K562 (cell line): ENCODE measurements around the gene POLRMT. TPM values are rescaled to one million over a fixed set of nuclear protein-coding genes. Genes with fewer than 3 reads are reported as not detected.

ENCODE experiments used
- ATAC-seq: fragments of 200-7000 bp; cut with Tn5 transposase; 3 replicates; pipeline ENCODE4 v1.9.1; 2020; ENCODE audit warnings: moderate library complexity
- BruUV-seq: library from RNA; stranded (reverse); fragments of 400-500 nt; replicated peaks from 2 replicates; lab custom pipeline; 2021; lab: Mats Ljungman, UMichigan
- CTCF ChIA-PET: fragments of 300-600 bp; formaldehyde crosslinking; extraction: SDS; loops from one replicate; lab custom pipeline; 2021; ENCODE audit warnings: low intra/inter-chr PET ratio; lab: Yijun Ruan, JAX
- POLR2A ChIA-PET: fragments of 300-600, 350-650 bp; sonication (Branson Sonifier 250); formaldehyde crosslinking; extraction: SDS; loops from one replicate; lab custom pipeline; 2021; ENCODE audit warnings: antibody characterized with exemption, inconsistent platforms; lab: Yijun Ruan, JAX
- DNase-seq, 4 experiments: peaks; one replicate each; pipeline versions ENCODE4 v3.0.0 to v3.0.0-alpha.2; 2011 to 2018; ENCODE audit warnings: low spot score in 3 of 4, mixed read lengths in 3 of 4; ENCODE audit errors: extremely low read depth in 1 of 4
- FAIRE-seq: peaks from 2 replicates; lab custom pipeline; 2011; peaks lifted over from hg19 to GRCh38; lab: Jason Lieb, UNC
- H2AFZ ChIP-seq: 2 replicates; pipeline ENCODE4 v1.6.0; 2011; ENCODE audit warnings: low read depth, low read length, control low read depth, inconsistent platforms
- H3K27ac ChIP-seq: fragments of 200-600 bp; 3 replicates; pipeline ENCODE4 v1.8.0; 2011; ENCODE audit warnings: low read depth, mild to moderate bottlenecking, control low read depth, inconsistent platforms, low read length, moderate library complexity, mixed read lengths; ENCODE audit errors: extremely low read depth
- H3K27me3 ChIP-seq, 2 experiments: fragments of 300-600 bp in 1 of 2; 2 replicates in 1 of 2; 3 replicates in 1 of 2; pipeline versions ENCODE4 v1.6.0 to v1.8.0; 2011; ENCODE audit warnings: inconsistent platforms in 2 of 2, low read length in 2 of 2, mild to moderate bottlenecking in 1 of 2, mixed read lengths in 1 of 2, moderate library complexity in 1 of 2; ENCODE audit not compliant: control insufficient read depth in 2 of 2, insufficient read depth in 2 of 2
- H3K36me3 ChIP-seq: fragments of 300-600 bp; 3 replicates; pipeline ENCODE4 v1.8.0; 2011; ENCODE audit warnings: mild to moderate bottlenecking, low read length, inconsistent platforms; ENCODE audit not compliant: control insufficient read depth, insufficient read depth
- H3K4me1 ChIP-seq, 2 experiments: fragments of 200-600 bp in 1 of 2; replicated peaks in 1 of 2; 2 replicates in 1 of 2; 3 replicates in 1 of 2; pipeline versions ENCODE4 v1.5.1 to v1.8.0; 2011; ENCODE audit warnings: inconsistent platforms in 2 of 2, low read length in 2 of 2, mild to moderate bottlenecking in 1 of 2, mixed read lengths in 1 of 2, moderate library complexity in 1 of 2; ENCODE audit not compliant: control insufficient read depth in 2 of 2, insufficient read depth in 2 of 2
- H3K4me2 ChIP-seq: 2 replicates; pipeline ENCODE4 v1.6.1; 2011; ENCODE audit warnings: low read length, control low read depth, inconsistent platforms, mixed read lengths; ENCODE audit not compliant: insufficient read depth
- H3K4me3 ChIP-seq: fragments of 200-600 bp; sonication (generic), shearing (Covaris generic); 2 replicates; pipeline ENCODE4 v1.5.1; 2016; ENCODE audit warnings: control low read depth, inconsistent platforms
- H3K79me2 ChIP-seq: fragments of 200-600 bp; 3 replicates; pipeline ENCODE4 v1.8.0; 2011; ENCODE audit warnings: low read length, inconsistent platforms; ENCODE audit not compliant: control insufficient read depth, insufficient read depth
- H3K9ac ChIP-seq, 2 experiments: 2 replicates each; pipeline versions ENCODE4 v1.6.0 to v1.6.1; 2011; ENCODE audit warnings: low read depth in 2 of 2, low read length in 2 of 2, control low read depth in 1 of 2, inconsistent platforms in 1 of 2, mild to moderate bottlenecking in 1 of 2, mixed read lengths in 1 of 2; ENCODE audit not compliant: insufficient read depth in 1 of 2
- H3K9me1 ChIP-seq: one replicate; pipeline ENCODE4 v1.6.0; 2011; ENCODE audit warnings: inconsistent platforms, mild to moderate bottlenecking, low read length, moderate library complexity; ENCODE audit not compliant: control insufficient read depth, insufficient read depth
- H3K9me3 ChIP-seq: replicated peaks from 2 replicates; pipeline ENCODE4 v1.5.1; 2011; ENCODE audit warnings: low read depth, low read length, inconsistent platforms; ENCODE audit not compliant: control insufficient read depth, insufficient read depth
- H4K20me1 ChIP-seq: replicated peaks from 2 replicates; pipeline ENCODE4 v1.6.1; 2011; ENCODE audit warnings: low read length, inconsistent platforms, mixed read lengths; ENCODE audit not compliant: control insufficient read depth, insufficient read depth
- FIP1L1 ChIP-seq: fragments of 200-400 bp; formaldehyde crosslinking; IDR thresholded peaks from 2 replicates; pipeline ENCODE4 v1.6.1; 2018; ENCODE audit warnings: mild to moderate bottlenecking, low read depth, low read length; ENCODE audit not compliant: poor library complexity, severe bottlenecking
- HMGN3 ChIP-seq: IDR thresholded peaks from 2 replicates; pipeline ENCODE4 v1.6.1; 2011; ENCODE audit warnings: borderline replicate concordance, low read depth, mild to moderate bottlenecking, mixed read lengths, low read length; ENCODE audit not compliant: insufficient read length; ENCODE audit errors: extremely low read depth
- NCOA2 ChIP-seq, 2 experiments: fragments of 450-650 bp; IDR thresholded peaks; 2 replicates each; pipeline ENCODE4 v1.6.1; 2018; ENCODE audit warnings: mild to moderate bottlenecking in 2 of 2, moderate library complexity in 1 of 2; ENCODE audit not compliant: partially characterized antibody in 2 of 2
- NFIX ChIP-seq: fragments of 250-450 bp; sonication (Bioruptor Pico); IDR thresholded peaks from 2 replicates; pipeline ENCODE4 v1.4.0; 2020; ENCODE audit warnings: low read depth, mild to moderate bottlenecking, moderate library complexity
- NR3C1 ChIP-seq: sonication (generic); formaldehyde crosslinking; IDR thresholded peaks from 2 replicates; pipeline ENCODE4 v1.8.1; 2022; ENCODE audit warnings: missing genetic modification reagents
- PCBP1 ChIP-seq: fragments of 200-400 bp; formaldehyde crosslinking; IDR thresholded peaks from 2 replicates; pipeline ENCODE4 v1.6.1; 2018; ENCODE audit warnings: mild to moderate bottlenecking, low read depth, low read length; ENCODE audit not compliant: poor library complexity, severe bottlenecking
- POLR2G ChIP-seq: fragments of 200-400 bp; formaldehyde crosslinking; IDR thresholded peaks from 2 replicates; pipeline ENCODE4 v1.6.1; 2017; ENCODE audit warnings: low read depth, mild to moderate bottlenecking, antibody characterized with exemption, low read length, moderate library complexity
- RBFOX2 ChIP-seq: fragments of 200-400 bp; formaldehyde crosslinking; IDR thresholded peaks from 2 replicates; pipeline ENCODE4 v1.6.1; 2017; ENCODE audit warnings: low read depth, mild to moderate bottlenecking, low read length, moderate library complexity
- WGBS: fragments of 100-300 bp; shearing (Covaris generic); methylation state at CpG from one replicate; pipeline ENCODE4 v1.1.6; 2016; ENCODE audit warnings: low coverage, mixed read lengths; ENCODE audit not compliant: insufficient coverage; ENCODE audit errors: missing lambda C conversion rate; 5-methylcytosine and 5-hydroxymethylcytosine counted together
- in situ Hi-C: fragments of 300-500 bp; cut with MboI; formaldehyde crosslinking; loops from 4 replicates; pipeline ENCODE4 v1.15.0; 2018; ENCODE audit warnings: inconsistent platforms, mixed read lengths
- intact Hi-C: fragments of 100-400 bp; cut with micrococcal nuclease; formaldehyde crosslinking; loops from 2 replicates; pipeline ENCODE4 v1.14.2; 2022
- polyA plus RNA-seq, 8 experiments: library from polyadenylated mRNA; depleted of rRNA in 4 of 8; stranded (reverse) in 5 of 8; unstranded in 3 of 8; fragments of >200 nt; fragmentation: Nextera tagmentation in 2 of 8; fragmentation: Illumina TruSeq in 1 of 8; extraction: Ambion mirVana in 2 of 8; extraction: Trizol in 1 of 8; gene quantifications; 2 replicates each; pipeline versions ENCODE4 v1.2.1 to v1.2.3, GENCODE V29; 2011 to 2014; ENCODE audit warnings: inconsistent platforms in 1 of 8, missing spikeins in 1 of 8
- total RNA-seq, 7 experiments: library from RNA; depleted of rRNA in 6 of 7; stranded (reverse); fragments of >200 nt in 6 of 7; fragmentation: Illumina TruSeq in 2 of 7; extraction: Trizol in 2 of 7; gene quantifications; 2 replicates each; pipeline versions ENCODE4 v1.2.1 to v1.2.3, GENCODE V29; 2011 to 2021; ENCODE audit warnings: low replicate concordance in 1 of 7
- TF ChIP-seq, protein P1 (sequence below), 3 experiments: fragments of 200-800 bp in 1 of 3; fragments of 250-450 bp in 1 of 3; fragments of 450-650 bp in 1 of 3; sonication (Bioruptor Pico) in 1 of 3; sonication (Bioruptor generic) in 1 of 3; formaldehyde crosslinking in 1 of 3; IDR thresholded peaks; 2 replicates each; pipeline versions ENCODE4 v1.6.1 to v1.8.0; 2016 to 2022; ENCODE audit warnings: mild to moderate bottlenecking in 2 of 3, missing genetic modification characterization in 2 of 3, missing compliant biosample characterization in 1 of 3, moderate library complexity in 1 of 3
- TF ChIP-seq, protein P2 (sequence below): sonication (generic); formaldehyde crosslinking; IDR thresholded peaks from 2 replicates; pipeline ENCODE4 v1.8.1; 2023; ENCODE audit warnings: mild to moderate bottlenecking, missing genetic modification reagents, moderate library complexity
- TF ChIP-seq, protein P3 (sequence below): sonication (generic); formaldehyde crosslinking; IDR thresholded peaks from 2 replicates; pipeline ENCODE4 v1.8.1; 2023; ENCODE audit warnings: mild to moderate bottlenecking, missing genetic modification reagents

Gene POLRMT
- total and polyA plus RNA-seq, 9 of the 15 experiments (the other 6 are each of a cell fraction or from before 2014, with no cell fraction given): 30.3 to 144 (median 68.0) TPM

GRCh38 chr19:577439-578392 lies 55.6 kb downstream of the POLRMT start:
- CTCF ChIA-PET: no interaction called here
- no peak overlapping the region for H2AFZ ChIP-seq
- no peak overlapping the region for H3K4me2 ChIP-seq
- WGBS: 91% methylated on average over 23 of the region's 66 CpGs
- BruUV-seq: no TSS peak
- no peak for DNase-seq
- no peaks in the 10 kb centered on the region for H3K9me3 ChIP-seq
- H3K79me2 ChIP-seq: peaks cover 78% of the 10 kb centered on the region
- H3K4me3 ChIP-seq: no peak overlapping the region
- H3K36me3 ChIP-seq: peaks cover 66% of the 10 kb centered on the region; the same call in 2 of the 3 replicates
- H3K27ac ChIP-seq: no peak overlapping the region
- peaks cover 15% of the 10 kb centered on the region for H3K9me1 ChIP-seq
- H4K20me1 ChIP-seq: peaks cover 73% of the 10 kb centered on the region
- no peak overlapping the region; a peak in 1 of 4 replicates for H3K9ac ChIP-seq
- POLR2A ChIA-PET: interaction anchor here (0.6 to 0.8 kb wide), 2 partner anchors 30 to 228 kb away, joined by 4 to 5 read pairs; no protein-coding TSS in a partner anchor
- no peaks in the 10 kb centered on the region for H3K27me3 ChIP-seq
- in situ Hi-C loops: no loop called here
- intact Hi-C loops: no loop called here
- peaks cover 28 to 91% of the 10 kb centered on the region in 2 experiments for H3K4me1 ChIP-seq
- no peak for FAIRE-seq
- no peak for ATAC-seq
- no peak for TF ChIP-seq NR3C1
- TF ChIP-seq NFIX (CRISPR knock-in tag): no peak
- TF ChIP-seq, protein P1, sequence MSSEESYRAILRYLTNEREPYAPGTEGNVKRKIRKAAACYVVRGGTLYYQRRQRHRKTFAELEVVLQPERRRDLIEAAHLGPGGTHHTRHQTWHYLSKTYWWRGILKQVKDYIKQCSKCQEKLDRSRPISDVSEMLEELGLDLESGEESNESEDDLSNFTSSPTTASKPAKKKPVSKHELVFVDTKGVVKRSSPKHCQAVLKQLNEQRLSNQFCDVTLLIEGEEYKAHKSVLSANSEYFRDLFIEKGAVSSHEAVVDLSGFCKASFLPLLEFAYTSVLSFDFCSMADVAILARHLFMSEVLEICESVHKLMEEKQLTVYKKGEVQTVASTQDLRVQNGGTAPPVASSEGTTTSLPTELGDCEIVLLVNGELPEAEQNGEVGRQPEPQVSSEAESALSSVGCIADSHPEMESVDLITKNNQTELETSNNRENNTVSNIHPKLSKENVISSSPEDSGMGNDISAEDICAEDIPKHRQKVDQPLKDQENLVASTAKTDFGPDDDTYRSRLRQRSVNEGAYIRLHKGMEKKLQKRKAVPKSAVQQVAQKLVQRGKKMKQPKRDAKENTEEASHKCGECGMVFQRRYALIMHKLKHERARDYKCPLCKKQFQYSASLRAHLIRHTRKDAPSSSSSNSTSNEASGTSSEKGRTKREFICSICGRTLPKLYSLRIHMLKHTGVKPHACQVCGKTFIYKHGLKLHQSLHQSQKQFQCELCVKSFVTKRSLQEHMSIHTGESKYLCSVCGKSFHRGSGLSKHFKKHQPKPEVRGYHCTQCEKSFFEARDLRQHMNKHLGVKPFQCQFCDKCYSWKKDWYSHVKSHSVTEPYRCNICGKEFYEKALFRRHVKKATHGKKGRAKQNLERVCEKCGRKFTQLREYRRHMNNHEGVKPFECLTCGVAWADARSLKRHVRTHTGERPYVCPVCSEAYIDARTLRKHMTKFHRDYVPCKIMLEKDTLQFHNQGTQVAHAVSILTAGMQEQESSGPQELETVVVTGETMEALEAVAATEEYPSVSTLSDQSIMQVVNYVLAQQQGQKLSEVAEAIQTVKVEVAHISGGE (CRISPR knock-in tag; IDR thresholded peaks at IDR 0.05): no peak
- TF ChIP-seq POLR2G: peak; percentile 39; the same call in 1 of the 2 replicates
- TF ChIP-seq, protein P2, sequence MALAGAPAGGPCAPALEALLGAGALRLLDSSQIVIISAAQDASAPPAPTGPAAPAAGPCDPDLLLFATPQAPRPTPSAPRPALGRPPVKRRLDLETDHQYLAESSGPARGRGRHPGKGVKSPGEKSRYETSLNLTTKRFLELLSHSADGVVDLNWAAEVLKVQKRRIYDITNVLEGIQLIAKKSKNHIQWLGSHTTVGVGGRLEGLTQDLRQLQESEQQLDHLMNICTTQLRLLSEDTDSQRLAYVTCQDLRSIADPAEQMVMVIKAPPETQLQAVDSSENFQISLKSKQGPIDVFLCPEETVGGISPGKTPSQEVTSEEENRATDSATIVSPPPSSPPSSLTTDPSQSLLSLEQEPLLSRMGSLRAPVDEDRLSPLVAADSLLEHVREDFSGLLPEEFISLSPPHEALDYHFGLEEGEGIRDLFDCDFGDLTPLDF: no peak
- TF ChIP-seq NCOA2 (IDR thresholded peaks at IDR 0.05; ENCODE audit: partially characterized antibody in 2 of 2): no peak
- peak; percentile 73 for TF ChIP-seq PCBP1
- peak; percentile 22 for TF ChIP-seq HMGN3
- peak; percentile 20 for TF ChIP-seq FIP1L1
- TF ChIP-seq RBFOX2: peak; percentile 55; the same call in 1 of the 2 replicates
- TF ChIP-seq, protein P3, sequence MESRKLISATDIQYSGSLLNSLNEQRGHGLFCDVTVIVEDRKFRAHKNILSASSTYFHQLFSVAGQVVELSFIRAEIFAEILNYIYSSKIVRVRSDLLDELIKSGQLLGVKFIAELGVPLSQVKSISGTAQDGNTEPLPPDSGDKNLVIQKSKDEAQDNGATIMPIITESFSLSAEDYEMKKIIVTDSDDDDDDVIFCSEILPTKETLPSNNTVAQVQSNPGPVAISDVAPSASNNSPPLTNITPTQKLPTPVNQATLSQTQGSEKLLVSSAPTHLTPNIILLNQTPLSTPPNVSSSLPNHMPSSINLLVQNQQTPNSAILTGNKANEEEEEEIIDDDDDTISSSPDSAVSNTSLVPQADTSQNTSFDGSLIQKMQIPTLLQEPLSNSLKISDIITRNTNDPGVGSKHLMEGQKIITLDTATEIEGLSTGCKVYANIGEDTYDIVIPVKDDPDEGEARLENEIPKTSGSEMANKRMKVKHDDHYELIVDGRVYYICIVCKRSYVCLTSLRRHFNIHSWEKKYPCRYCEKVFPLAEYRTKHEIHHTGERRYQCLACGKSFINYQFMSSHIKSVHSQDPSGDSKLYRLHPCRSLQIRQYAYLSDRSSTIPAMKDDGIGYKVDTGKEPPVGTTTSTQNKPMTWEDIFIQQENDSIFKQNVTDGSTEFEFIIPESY (CRISPR knock-in tag): 0 out of 2 replicates have a peak, but pooled peaks have one; percentile 25
